NCI-H2107 treated with DMSO at 0.1 percent for 48 hours (cell line): ENCODE measurements around the gene ZBED5.
A peak's percentile ranks its signal among the peaks of the same experiment; 100 is the strongest.
"Not testable (repeated sequence)": the region's sequence is repeated elsewhere in the genome, so short reads cannot be mapped to it uniquely, and the experiment has no call there.

Source experiments
- DNase-seq: peaks from one replicate; lab custom pipeline; 2025; ENCODE audit not compliant: unreplicated experiment; lab: John Stamatoyannopoulos, UW

ZBED5 gene

GRCh38 chr11:10857709-10858438 is at the start of gene ZBED5:
Gene ZBED5, minus strand, starts transcription at chr11:10858053. Its CDS starts 3,108 bp downstream, at chr11:10854945.
- peak; percentile 93 for DNase-seq

- DNase-seq: no peak
Observed at GRCh38 chr11:10906521-10906920, 48.7 kb upstream of the ZBED5 start.

GRCh38 chr11:10902301-10903063 is 44.6 kb upstream of the ZBED5 start:
- peak; percentile 41 for DNase-seq

- peak; percentile 36 for DNase-seq
Observed at GRCh38 chr11:10900681-10901415, 43.0 kb upstream of the ZBED5 start.

GRCh38 chr11:10899121-10899830 is 41.4 kb upstream of the ZBED5 start:
- DNase-seq: no peak

- DNase-seq: no peak
Observed at GRCh38 chr11:10898763-10899025, 40.8 kb upstream of the ZBED5 start.

GRCh38 chr11:10898003-10898762 is 40.3 kb upstream of the ZBED5 start:
- no peak for DNase-seq

GRCh38 chr11:10897150-10897549 is 39.3 kb upstream of the ZBED5 start:
- DNase-seq: no peak

GRCh38 chr11:10896493-10896892 is 38.6 kb upstream of the ZBED5 start:
- DNase-seq: no peak

GRCh38 chr11:10895285-10895684 is 37.4 kb upstream of the ZBED5 start:
- no peak for DNase-seq

GRCh38 chr11:10894666-10895065 is 36.8 kb upstream of the ZBED5 start:
- DNase-seq: no peak

- no peak for DNase-seq
Observed at GRCh38 chr11:10893714-10894151, 35.9 kb upstream of the ZBED5 start.

- DNase-seq: no peak
Observed at GRCh38 chr11:10892250-10892649, 34.4 kb upstream of the ZBED5 start.

GRCh38 chr11:10891151-10891720 is 33.4 kb upstream of the ZBED5 start:
- no peak for DNase-seq

- not testable (repeated sequence) for DNase-seq
Observed at GRCh38 chr11:10890083-10890482, 32.2 kb upstream of the ZBED5 start.

- DNase-seq: no peak
Observed at GRCh38 chr11:10887307-10887706, 29.5 kb upstream of the ZBED5 start.

GRCh38 chr11:10886652-10887250 is 28.9 kb upstream of the ZBED5 start:
- no peak for DNase-seq

- DNase-seq: no peak
Observed at GRCh38 chr11:10885703-10886363, 28.0 kb upstream of the ZBED5 start.

GRCh38 chr11:10884292-10884691 is 26.4 kb upstream of the ZBED5 start:
- DNase-seq: not testable (repeated sequence)
